CD4-positive, CD25-positive, alpha-beta regulatory T cell (primary cell): ENCODE measurements around the gene GAGE12J. TPM values are rescaled to one million over a fixed set of nuclear protein-coding genes. Genes with fewer than 3 reads are reported as not detected.
"Not testable (repeated sequence)": the region's sequence is repeated elsewhere in the genome, so short reads cannot be mapped to it uniquely, and the experiment has no call there.

Experiments
- ATAC-seq, 2 donors: fragments of 150-1000 bp; cut with Tn5 transposase; one replicate each; pipeline ENCODE4 v1.10.0; 2021; ENCODE audit warnings: low read depth in 2 of 2, moderate number of reproducible peaks in 2 of 2, moderate library complexity in 1 of 2
- DNase-seq, 3 donors: peaks; one replicate each; pipeline versions ENCODE4 v3.0.0 to v3.0.0-alpha.2; 2012 to 2022; ENCODE audit warnings: mixed read lengths in 1 of 3
- H3K27ac ChIP-seq: one replicate; pipeline ENCODE4 v1.7.0; 2013; ENCODE audit warnings: mild to moderate bottlenecking, low read length; ENCODE audit not compliant: insufficient read depth, poor library complexity, severe bottlenecking
- H3K27me3 ChIP-seq: one replicate; pipeline ENCODE4 v1.7.0; 2013; ENCODE audit warnings: low read length; ENCODE audit not compliant: control insufficient read depth, insufficient read depth
- H3K36me3 ChIP-seq: one replicate; pipeline ENCODE4 v1.7.0; 2013; ENCODE audit warnings: mild to moderate bottlenecking, low read length, moderate library complexity; ENCODE audit not compliant: control insufficient read depth, insufficient read depth
- H3K4me1 ChIP-seq: 2 replicates; pipeline ENCODE4 v1.7.0; 2013; ENCODE audit warnings: mild to moderate bottlenecking, low read length; ENCODE audit not compliant: insufficient read depth, control insufficient read depth, poor library complexity, severe bottlenecking
- H3K4me3 ChIP-seq: one replicate; pipeline ENCODE4 v1.7.0; 2013; ENCODE audit warnings: low read depth, mild to moderate bottlenecking, low read length, moderate library complexity
- H3K9me3 ChIP-seq, 2 experiments: 1 replicate in 1 of 2; 2 replicates in 1 of 2; pipeline ENCODE4 v1.7.0; 2013; ENCODE audit warnings: low read length in 2 of 2, mild to moderate bottlenecking in 1 of 2, moderate library complexity in 1 of 2; ENCODE audit not compliant: control insufficient read depth in 2 of 2
- H3K27ac Mint-ChIP-seq, 3 donors: one replicate each; pipeline ENCODE4 v1.8.0; 2020 to 2022; ENCODE audit warnings: mild to moderate bottlenecking in 3 of 3, mixed read lengths in 3 of 3, moderate library complexity in 2 of 3
- H3K27me3 Mint-ChIP-seq: one replicate; pipeline ENCODE4 v1.8.0; 2022; ENCODE audit warnings: mild to moderate bottlenecking, mixed read lengths
- H3K36me3 Mint-ChIP-seq: one replicate; pipeline ENCODE4 v1.8.0; 2020; ENCODE audit warnings: mixed read lengths
- H3K4me1 Mint-ChIP-seq, 4 donors: one replicate each; pipeline ENCODE4 v1.8.0; 2020 to 2022; ENCODE audit warnings: mixed read lengths in 4 of 4, mild to moderate bottlenecking in 1 of 4
- H3K4me3 Mint-ChIP-seq, 4 donors: one replicate each; pipeline ENCODE4 v1.8.0; 2020 to 2022; ENCODE audit warnings: mild to moderate bottlenecking in 4 of 4, mixed read lengths in 4 of 4, moderate library complexity in 3 of 4
- H3K9me3 Mint-ChIP-seq, 7 donors: one replicate each; pipeline ENCODE4 v1.8.0; 2020 to 2022; ENCODE audit warnings: mixed read lengths in 7 of 7, mild to moderate bottlenecking in 3 of 7, moderate library complexity in 2 of 7
- polyA plus RNA-seq, 4 donors: library from polyadenylated mRNA; unstranded; fragments of 300-500 nt; fragmentation: Illumina TruSeq; gene quantifications; one replicate each; pipeline ENCODE4 v1.2.3, GENCODE V29; 2021
- total RNA-seq: library from RNA; stranded (reverse); gene quantifications from one replicate; pipeline ENCODE4 v1.2.3, GENCODE V29; 2022

The GAGE12J gene
- total and polyA plus RNA-seq, 5 donors from 2014 or later: not detected

DNA sequence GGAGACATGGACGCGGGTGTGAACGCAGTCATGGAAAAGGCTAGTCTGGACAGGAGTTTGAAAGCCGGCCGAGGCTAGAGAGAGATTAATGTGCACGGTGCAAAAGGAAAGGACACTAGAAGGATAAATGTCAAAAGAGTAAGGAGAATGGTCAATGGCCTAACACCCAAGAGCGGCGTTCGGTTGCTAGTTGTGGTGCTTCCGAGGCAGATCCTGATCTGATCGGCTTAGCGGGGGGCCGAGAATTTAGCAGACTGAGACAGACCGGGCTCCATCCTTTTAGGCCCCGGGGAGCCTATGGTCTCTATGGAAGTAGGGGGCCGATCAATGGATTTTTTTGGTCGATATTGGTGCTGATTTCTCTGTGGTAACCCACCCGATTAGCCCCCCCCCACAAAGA, 11.5 kb upstream of the GAGE12J start:
- no peaks in the 10 kb centered on the region for H3K27me3 ChIP-seq
- no peaks in the 10 kb centered on the region for H3K9me3 ChIP-seq
- Mint-ChIP-seq H3K4me3 (peak overlapping the region in 1 of 4 donors; percentile 5), H3K9me3 (no peaks in the 10 kb centered on the region), H3K27ac (peak overlapping the region in 2 of 3 donors; percentile 97 to 100), H3K27me3 (no peaks in the 10 kb centered on the region), H3K4me1 (peaks cover 10 to 29% (median 16%) of the 10 kb centered on the region in 4 donors), H3K36me3 (no peaks in the 10 kb centered on the region)
- no peak for DNase-seq
- H3K27ac ChIP-seq: no peak overlapping the region
- H3K36me3 ChIP-seq: no peaks in the 10 kb centered on the region
- H3K4me1 ChIP-seq: peaks cover 9% of the 10 kb centered on the region
- H3K4me3 ChIP-seq: no peak overlapping the region
- ATAC-seq: no peak

DNA sequence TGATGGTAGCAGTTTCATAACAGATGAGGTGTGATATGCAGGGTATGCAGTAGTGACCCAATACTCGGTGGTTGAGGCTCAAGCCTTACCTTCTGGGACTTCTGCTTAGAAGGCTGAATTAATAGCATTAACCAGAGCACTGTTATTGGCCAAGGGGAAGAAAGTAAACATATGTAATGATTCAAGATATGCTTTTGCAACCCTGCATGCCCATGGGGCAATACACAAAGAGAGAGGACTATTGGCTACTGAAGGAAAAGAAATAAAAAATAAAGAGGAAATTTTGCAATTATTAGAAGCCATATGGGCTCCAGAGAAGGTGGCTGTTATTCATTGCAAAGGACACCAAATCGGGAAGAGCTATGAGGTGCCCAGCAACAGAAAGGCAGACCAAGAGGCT, 9.7 kb upstream of the GAGE12J start:
- Mint-ChIP-seq H3K4me1 (peaks cover 10 to 29% (median 18%) of the 10 kb centered on the region in 4 donors), H3K36me3 (no peaks in the 10 kb centered on the region), H3K4me3 (no peak overlapping the region), H3K27me3 (no peaks in the 10 kb centered on the region), H3K27ac (no peak overlapping the region), H3K9me3 (peaks cover 0 to 1% (median 0%) of the 10 kb centered on the region in 7 donors)
- DNase-seq (no peak), ATAC-seq (no peak)
- Histone ChIP-seq H3K4me3 (no peak overlapping the region), H3K27me3 (no peaks in the 10 kb centered on the region), H3K27ac (no peak overlapping the region), H3K36me3 (no peaks in the 10 kb centered on the region), H3K9me3 (no peaks in the 10 kb centered on the region), H3K4me1 (peaks cover 9% of the 10 kb centered on the region)

DNA sequence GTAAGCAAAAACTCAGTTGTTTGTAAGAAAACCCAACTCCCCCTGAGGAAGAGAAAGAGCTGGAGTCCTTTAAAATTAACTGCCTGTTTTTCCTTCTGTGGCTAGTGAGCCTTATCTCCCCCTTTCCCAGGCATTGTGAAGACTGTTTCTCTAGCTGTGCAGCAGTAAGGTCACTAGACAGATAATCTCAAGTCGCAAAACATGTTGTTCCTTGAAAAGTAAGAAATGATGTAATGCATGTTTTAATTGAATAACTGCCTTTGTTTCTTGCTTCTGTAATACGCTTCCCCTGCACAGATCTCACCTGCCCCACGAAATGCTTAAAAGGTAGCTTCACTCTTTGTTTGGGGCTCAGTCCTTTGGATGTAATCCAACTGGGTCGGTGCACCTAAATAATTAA, 5.8 kb upstream of the GAGE12J start:
- Mint-ChIP-seq H3K27me3 (no peaks in the 10 kb centered on the region), H3K36me3 (no peaks in the 10 kb centered on the region), H3K4me1 (peaks cover 0 to 4% (median 0%) of the 10 kb centered on the region in 4 donors)

DNA sequence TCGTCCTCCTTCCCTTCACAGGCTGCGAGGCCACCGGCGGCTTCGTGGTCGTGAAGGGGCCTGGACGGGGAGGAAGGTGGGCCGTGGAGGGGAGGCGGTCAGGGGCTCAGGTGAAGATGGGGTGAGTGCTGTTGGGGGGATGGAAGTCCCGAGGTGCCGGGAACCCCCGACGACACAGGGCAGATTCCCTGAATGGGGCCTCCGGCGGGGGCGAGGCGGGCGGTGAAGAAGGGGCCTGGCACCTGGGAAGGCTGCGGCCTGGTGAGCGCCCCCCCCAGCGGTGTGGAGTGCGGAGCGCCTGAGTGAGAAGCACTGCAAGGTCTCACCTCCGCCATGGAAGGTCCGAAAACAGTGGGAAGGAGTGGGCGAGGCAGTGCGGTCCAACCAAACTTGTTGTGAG, 429 bp downstream of the GAGE12J start:
- H3K27ac Mint-ChIP-seq, DNase-seq, H3K9me3 ChIP-seq, H3K9me3 Mint-ChIP-seq, H3K4me1 ChIP-seq, H3K27me3 ChIP-seq, ATAC-seq, H3K36me3 ChIP-seq, H3K4me1 Mint-ChIP-seq, H3K4me3 ChIP-seq, H3K36me3 Mint-ChIP-seq, H3K27ac ChIP-seq, H3K27me3 Mint-ChIP-seq, H3K4me3 Mint-ChIP-seq: not testable (repeated sequence)

More for the DNA sequence above, 5.8 kb upstream of the GAGE12J start:
- Mint-ChIP-seq H3K9me3 (peaks cover 0 to 1% (median 0%) of the 10 kb centered on the region in 7 donors), H3K27ac (no peak overlapping the region), H3K4me3 (no peak overlapping the region)
- no peak for ATAC-seq
- no peaks in the 10 kb centered on the region for H3K27me3 ChIP-seq
- no peak overlapping the region for H3K4me3 ChIP-seq
- no peak overlapping the region for H3K27ac ChIP-seq
- no peaks in the 10 kb centered on the region for H3K9me3 ChIP-seq
- H3K36me3 ChIP-seq: no peaks in the 10 kb centered on the region
- no peaks in the 10 kb centered on the region for H3K4me1 ChIP-seq
- DNase-seq: no peak

DNA sequence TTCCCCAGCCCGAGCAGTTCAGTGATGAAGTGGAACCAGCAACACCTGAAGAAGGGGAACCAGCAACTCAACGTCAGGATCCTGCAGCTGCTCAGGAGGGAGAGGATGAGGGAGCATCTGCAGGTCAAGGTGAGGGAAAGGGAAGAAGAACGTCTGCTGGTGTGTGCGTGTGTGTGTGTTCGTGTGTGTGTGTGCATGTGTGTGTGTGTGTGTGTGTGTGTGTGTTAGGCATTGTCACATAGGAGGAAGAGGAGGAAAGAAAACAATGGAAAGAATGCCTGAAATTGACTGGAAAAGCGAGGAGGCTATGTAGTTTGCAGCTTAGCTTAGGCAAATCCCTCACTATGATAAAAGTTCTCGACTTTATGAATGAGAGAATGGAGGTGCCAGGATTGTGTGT, 1.9 kb downstream of the GAGE12J start:
- not testable (repeated sequence) for H3K27ac ChIP-seq, DNase-seq, ATAC-seq, H3K9me3 ChIP-seq, H3K27ac Mint-ChIP-seq, H3K27me3 Mint-ChIP-seq, H3K4me1 ChIP-seq, H3K9me3 Mint-ChIP-seq, H3K4me1 Mint-ChIP-seq, H3K36me3 ChIP-seq, H3K4me3 ChIP-seq, H3K27me3 ChIP-seq, H3K36me3 Mint-ChIP-seq, H3K4me3 Mint-ChIP-seq

DNA sequence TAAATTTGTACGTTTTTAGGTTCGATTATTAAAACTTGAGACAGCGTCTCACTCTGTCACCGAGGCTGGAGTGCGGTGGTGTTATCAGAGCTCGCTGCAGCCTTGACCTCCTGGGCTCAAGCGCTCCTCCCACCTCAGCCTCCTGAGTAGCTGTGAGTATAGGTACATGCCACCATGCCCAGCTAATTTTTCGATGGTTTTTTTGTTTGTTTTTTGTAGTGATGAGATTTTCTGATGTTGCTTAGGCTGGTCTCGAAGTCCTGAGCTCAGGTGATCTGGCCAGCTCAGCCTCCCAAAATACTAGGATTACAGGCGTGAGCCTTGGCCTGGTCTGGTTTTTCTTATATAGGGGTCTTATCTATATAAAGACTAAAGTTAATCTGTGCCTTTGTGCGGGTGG, 8.6 kb downstream of the GAGE12J start:
- DNase-seq, H3K27ac Mint-ChIP-seq, H3K36me3 ChIP-seq, H3K4me3 ChIP-seq, H3K4me3 Mint-ChIP-seq, H3K4me1 Mint-ChIP-seq, H3K27me3 Mint-ChIP-seq, H3K9me3 Mint-ChIP-seq, ATAC-seq, H3K36me3 Mint-ChIP-seq, H3K4me1 ChIP-seq, H3K9me3 ChIP-seq, H3K27ac ChIP-seq, H3K27me3 ChIP-seq: not testable (repeated sequence)

DNA sequence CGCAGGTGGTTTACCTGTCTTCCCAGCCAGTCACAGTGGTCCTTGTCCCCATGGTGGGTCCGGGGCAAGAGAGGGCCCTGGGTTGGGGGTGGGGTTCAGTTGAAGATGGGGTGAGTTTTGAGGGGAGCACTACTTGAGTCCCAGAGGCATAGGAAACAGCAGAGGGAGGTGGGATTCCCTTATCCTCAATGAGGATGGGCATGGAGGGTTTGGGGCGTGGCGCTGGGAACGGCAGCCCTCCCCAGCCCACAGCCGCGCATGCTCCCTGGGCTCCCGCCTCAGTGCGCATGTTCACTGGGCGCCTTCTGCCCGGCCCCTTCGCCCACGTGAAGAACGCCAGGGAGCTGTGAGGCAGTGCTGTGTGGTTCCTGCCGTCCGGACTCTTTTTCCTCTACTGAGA, 9.4 kb downstream of the GAGE12J start, which contains the start of gene GAGE13:
Gene GAGE13 (plus strand): TSS at position 301 of the 400 bp plus-strand sequence. CDS start 1,156 bp downstream, outside the sequence.
- H3K36me3 Mint-ChIP-seq, H3K27ac Mint-ChIP-seq: not testable (repeated sequence)

DNA sequence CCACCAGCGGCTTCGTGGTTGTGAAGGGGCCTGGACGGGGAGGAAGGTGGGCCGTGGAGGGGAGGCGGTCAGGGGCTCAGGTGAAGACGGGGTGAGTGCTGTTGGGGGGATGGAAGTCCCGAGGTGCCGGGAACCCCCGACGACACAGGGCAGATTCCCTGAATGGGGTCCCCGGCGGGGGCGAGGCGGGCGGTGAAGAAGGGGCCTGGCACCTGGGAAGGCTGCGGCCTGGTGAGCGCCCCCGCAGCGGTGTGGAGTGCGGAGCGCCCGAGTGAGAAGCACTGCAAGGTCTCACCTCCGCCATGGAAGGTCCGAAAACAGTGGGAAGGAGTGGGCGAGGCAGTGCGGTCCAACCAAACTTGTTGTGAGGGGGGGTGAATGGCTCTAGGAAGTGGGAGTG, 10.0 kb downstream of the GAGE12J start:
- H3K27me3 Mint-ChIP-seq, H3K4me1 ChIP-seq, H3K36me3 ChIP-seq, H3K27ac Mint-ChIP-seq, H3K27me3 ChIP-seq, H3K4me1 Mint-ChIP-seq, H3K36me3 Mint-ChIP-seq, ATAC-seq, H3K4me3 ChIP-seq, H3K27ac ChIP-seq, H3K9me3 ChIP-seq, DNase-seq, H3K9me3 Mint-ChIP-seq, H3K4me3 Mint-ChIP-seq: not testable (repeated sequence)

More for the DNA sequence above, 9.4 kb downstream of the GAGE12J start, which contains the start of gene GAGE13:
- not testable (repeated sequence) for H3K9me3 Mint-ChIP-seq, H3K4me1 ChIP-seq, H3K9me3 ChIP-seq, H3K27me3 ChIP-seq, ATAC-seq, H3K4me1 Mint-ChIP-seq, H3K4me3 Mint-ChIP-seq, H3K27ac ChIP-seq, H3K27me3 Mint-ChIP-seq, H3K36me3 ChIP-seq, DNase-seq, H3K4me3 ChIP-seq
